GM18502 (cell line): Measurements from ENCODE around the gene GATAD2A.
A peak's percentile ranks its signal among the peaks of the same experiment; 100 is the strongest.

Experiments
- ATAC-seq: cut with Tn5 transposase; IDR thresholded peaks from one replicate; pipeline ENCODE4 v1.9.1; 2021; ENCODE audit warnings: mild to moderate bottlenecking; ENCODE audit not compliant: unreplicated experiment, poor library complexity

Gene GATAD2A

DNA sequence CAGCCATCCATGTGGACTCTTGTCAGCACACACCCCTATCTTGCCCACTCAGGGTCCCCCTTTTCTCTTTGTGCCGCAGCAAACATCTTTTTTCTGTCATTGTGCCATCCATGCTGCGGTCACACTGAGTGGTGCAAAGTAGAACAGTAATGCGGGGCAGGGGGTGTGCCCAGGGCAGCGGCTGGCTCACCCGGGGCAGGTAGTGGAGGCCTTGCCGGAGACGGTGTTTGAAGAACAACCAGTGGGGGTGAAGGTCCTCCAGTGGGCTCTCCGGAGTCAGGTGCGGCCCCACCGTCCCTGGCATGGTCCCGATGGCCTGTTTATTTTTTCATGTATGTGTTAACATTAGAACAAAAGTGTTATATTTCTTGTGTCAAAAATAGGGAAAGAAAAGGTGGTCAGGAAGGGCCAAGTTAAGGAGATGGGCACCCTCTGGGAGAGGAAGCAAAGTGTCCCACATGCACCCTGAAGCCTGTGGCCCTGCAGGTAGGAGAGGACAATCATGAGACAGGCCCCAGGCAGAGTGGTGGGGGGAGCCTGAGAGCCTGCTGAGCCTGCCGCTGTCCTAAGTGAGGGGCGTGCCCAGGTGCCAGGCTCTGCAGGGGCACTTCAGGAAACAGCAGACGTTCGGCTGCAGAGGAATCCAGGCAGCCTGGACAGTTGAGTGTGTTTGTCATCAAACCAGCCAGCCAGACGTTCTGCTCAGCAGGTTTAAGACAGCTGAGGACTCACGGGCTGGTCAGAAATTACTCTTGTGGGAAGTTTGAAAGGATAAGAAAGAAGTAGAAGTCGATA, 97.5 kb downstream of the GATAD2A start:
- no peak for ATAC-seq

- ATAC-seq = no peak
Measured at GRCh38 chr19:19504754-19505668, 99.5 kb downstream of the GATAD2A start.

DNA sequence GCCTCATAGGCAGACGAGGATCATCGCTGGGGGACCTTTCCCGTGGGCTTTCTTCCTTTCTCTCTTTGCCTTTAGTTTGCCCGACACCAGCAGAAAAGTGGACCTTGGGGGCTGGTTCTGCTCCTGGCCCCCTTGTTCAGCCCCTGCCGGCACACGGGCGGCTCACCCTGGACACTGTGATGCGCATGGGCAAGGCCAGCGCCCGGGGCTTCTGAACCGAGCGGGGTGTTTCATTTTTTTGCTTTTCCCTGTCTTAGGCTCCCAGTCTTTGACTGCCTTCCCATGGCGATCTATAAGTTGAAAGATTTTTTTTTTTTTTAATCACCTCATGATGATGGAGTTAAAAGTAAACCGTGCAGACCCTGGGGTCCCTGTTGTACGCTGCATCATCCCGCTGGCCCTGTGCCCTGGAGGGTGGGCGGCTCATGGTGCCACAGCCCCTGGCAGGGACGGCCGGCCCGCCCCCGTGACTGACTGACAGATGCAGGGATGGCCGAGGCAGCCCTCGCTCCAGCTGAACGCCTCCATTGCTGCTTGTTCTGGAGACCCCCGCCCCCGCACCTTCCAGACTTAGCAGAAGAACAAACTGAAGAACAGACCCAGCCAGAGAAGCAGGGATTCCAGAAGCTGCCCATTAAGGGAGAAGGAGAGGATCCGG, 100.3 kb downstream of the GATAD2A start:
- no peak for ATAC-seq

GRCh38 chr19:19506592-19506991, 101.1 kb downstream of the GATAD2A start:
- no peak for ATAC-seq

GRCh38 chr19:19507354-19507753, 101.9 kb downstream of the GATAD2A start:
- no peak for ATAC-seq

- ATAC-seq = no peak
Measured at GRCh38 chr19:19508217-19508616, 102.7 kb downstream of the GATAD2A start.

DNA sequence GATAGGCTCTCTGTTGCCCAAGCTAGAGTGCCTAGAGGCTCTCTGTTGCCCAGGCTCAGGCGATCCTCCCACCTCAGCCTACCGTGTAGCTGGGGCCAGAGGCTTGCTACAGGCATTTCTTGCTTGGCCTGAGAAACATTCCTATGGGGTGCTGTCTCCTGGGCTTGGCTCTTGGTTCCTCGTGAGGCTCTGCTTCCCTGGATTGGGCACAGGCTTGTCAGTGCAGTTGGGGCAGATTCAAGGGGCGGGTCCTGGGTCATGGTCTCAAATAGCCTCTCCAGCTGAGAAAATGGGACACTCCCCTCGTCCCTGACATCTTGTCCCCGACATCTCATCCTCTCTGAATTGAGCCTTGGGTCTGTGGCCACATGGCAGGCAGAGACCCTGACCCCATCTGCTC, 105.0 kb downstream of the GATAD2A start:
- no peak for ATAC-seq

DNA sequence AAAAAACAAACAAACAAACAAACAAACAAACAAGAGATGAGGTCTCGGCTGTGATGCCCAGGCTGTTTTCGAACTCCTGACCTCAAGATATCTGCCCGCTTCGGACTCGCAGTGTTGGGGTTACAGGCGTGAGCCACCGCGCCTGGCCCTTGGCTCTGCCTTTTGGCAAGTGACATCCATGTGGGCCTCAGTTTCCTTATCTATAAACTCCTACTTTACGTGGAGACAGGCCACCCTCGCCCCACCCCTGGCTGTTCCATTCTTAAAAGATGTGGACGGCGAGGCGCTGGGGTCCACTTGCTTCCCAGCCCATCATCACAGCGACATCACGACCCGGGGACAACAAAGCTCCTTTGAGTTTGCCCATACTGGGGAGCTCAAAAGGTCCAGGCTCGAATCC, 108.2 kb downstream of the GATAD2A start:
- no peak for ATAC-seq

- ATAC-seq = no peak
Measured at GRCh38 chr19:19514215-19514657, 108.8 kb downstream of the GATAD2A start.

DNA sequence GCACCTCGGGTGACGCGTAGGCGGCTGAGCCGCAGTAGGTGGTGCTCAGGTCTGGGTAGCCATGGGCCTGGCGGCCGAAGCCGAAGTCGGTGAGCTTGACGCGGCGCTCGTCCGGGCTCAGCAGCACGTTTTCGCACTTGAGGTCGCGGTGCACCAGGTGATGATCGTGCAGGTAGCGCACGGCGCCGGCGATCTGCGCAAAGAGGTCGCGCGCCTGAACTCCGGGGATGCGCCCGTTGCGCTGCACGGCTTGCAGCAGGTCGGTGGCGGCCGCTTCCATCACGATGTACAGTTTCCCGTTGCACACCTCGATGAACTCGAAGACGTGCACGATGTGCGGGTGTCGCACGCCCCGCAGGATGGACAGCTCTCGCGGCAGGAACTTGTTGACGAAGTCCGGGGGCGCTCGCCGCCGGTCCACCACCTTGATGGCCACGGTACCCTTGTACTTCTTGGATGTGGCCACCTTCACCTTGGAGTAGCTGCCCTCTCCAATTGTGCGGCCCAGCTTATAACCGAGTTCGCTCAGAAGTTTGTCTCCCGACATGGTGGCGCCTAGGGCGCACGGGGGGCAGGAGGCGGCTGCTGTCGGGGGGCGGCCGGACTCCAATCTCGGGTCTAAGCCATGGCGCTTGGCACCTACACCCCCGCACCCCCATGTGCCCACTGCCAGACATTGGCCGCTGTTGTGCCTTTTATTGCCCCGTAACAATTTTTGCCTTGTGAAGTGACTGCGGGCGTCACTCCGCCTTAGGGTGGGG, 109.6 kb downstream of the GATAD2A start, which contains the start of gene TSSK6:
TSS of gene TSSK6 (minus strand) at position 668 of the 761 bp plus-strand sequence. CDS start at position 547, 121 bp downstream.
- ATAC-seq = no peak

GRCh38 chr19:19515642-19516519, 110.4 kb downstream of the GATAD2A start, which contains the start of gene NDUFA13:
Gene NDUFA13, plus strand, starts transcription at chr19:19516225. Its CDS starts 14 bp downstream, at chr19:19516239.
- ATAC-seq = peak; percentile 92

DNA sequence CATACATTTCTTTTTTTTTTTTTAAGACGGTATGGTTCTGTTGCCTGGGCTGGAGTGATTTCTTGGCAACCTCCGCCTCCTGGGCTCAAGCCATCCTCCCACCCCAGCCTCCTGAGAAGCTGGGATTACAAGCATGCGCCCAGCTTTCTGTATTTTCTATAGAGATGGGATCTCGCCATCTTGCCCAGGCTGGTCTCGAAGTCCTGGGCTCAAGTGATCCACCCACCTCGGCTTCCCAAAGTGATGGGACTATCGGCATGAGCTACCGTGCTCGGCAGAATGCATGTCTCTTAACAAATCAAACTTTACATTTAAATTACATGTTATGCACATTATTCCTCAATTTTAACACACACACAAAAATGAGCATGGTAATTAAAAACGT, 111.8 kb downstream of the GATAD2A start:
- no peak for ATAC-seq

- ATAC-seq = no peak
Measured at GRCh38 chr19:19520989-19521388, 115.5 kb downstream of the GATAD2A start.

- ATAC-seq = no peak
Measured at GRCh38 chr19:19523177-19523576, 117.7 kb downstream of the GATAD2A start.

DNA sequence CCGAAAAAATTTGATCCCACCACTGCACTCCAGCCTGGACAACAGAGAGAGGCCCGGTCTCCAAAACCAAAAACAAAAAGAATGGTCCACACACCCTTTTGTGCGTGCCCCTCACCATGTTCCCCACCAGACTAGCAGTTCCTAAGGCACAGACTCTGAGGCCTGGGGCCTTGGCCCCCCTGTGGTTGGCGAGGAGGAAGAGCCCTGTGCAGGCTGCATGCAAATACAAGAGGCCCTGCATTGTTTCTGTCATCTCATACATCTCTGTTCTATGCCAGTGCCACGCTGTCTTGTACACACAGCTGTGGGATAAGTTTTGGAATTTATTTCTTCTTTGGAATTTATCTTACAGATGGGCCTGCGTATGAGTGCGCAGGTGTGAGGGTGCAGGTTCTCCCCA, 118.6 kb downstream of the GATAD2A start:
- ATAC-seq = peak; percentile 80

- no peak for ATAC-seq
Measured at GRCh38 chr19:19525611-19526380, 120.3 kb downstream of the GATAD2A start.

- ATAC-seq = no peak
Measured at GRCh38 chr19:19526581-19527370, 121.3 kb downstream of the GATAD2A start.

GRCh38 chr19:19527371-19527656, 121.8 kb downstream of the GATAD2A start:
- ATAC-seq = no peak
